Left renal cortex interstitium (tissue), 4 donors: ENCODE results near the gene BCL2L13. TPM values are rescaled to one million over a fixed set of nuclear protein-coding genes. Genes with fewer than 3 reads are reported as not detected.
A peak's percentile ranks its signal among the peaks of the same experiment; 100 is the strongest.
"Not testable (repeated sequence)": the region's sequence is repeated elsewhere in the genome, so short reads cannot be mapped to it uniquely, and the experiment has no call there.

Experiments
- DNase-seq, 4 donors: peaks; one replicate each; pipeline ENCODE4 v3.0.0-alpha.2; 2013; ENCODE audit warnings: low read depth in 4 of 4, low spot score in 2 of 4, missing footprints in 1 of 4
- polyA plus RNA-seq, 4 donors: library from polyadenylated mRNA; unstranded; fragments of 120-200 nt; gene quantifications; one replicate each; pipeline ENCODE4 v1.2.1, GENCODE V29; 2013; ENCODE audit not compliant: insufficient read length in 4 of 4

Gene BCL2L13
- polyA plus RNA-seq, 4 donors = 41.8 to 48.4 (median 46.3) TPM

GRCh38 chr22:17634696-17635095 lies 3.9 kb upstream of the BCL2L13 start:
- no peak for DNase-seq

- DNase-seq = not testable (repeated sequence)
Observed at GRCh38 chr22:17636850-17637249, 1.7 kb upstream of the BCL2L13 start.

GRCh38 chr22:17637490-17638181 lies 921 bp upstream of the BCL2L13 start:
- no peak for DNase-seq

GRCh38 chr22:17638182-17638431 lies 450 bp upstream of the BCL2L13 start:
- no peak for DNase-seq

DNA sequence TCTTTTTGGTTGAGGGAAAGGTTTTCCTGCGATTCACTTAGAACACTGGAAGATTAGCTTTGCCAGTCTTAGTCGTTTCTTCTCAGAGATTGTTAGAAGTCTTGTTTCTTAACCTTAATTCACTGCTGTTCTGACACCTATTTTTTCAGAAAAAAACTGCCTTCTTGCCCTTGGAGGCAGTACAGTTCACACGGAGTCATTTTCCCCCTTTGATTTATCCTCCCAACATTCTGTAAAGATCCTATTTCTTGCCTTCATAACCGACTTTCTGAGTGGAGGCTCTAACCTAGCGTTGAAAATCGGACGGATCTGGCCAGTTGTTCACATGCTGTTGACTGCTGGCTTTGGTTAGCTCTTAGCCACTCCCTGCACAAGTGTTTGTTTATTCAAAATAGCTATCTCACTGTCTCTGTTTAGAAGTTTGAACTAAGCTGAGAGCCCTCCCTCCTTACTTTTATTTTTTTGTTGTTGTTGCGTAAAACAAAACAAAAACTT lies 737 bp downstream of the BCL2L13 start:
- DNase-seq = peak; percentile 38 to 53 (median 42)

DNA sequence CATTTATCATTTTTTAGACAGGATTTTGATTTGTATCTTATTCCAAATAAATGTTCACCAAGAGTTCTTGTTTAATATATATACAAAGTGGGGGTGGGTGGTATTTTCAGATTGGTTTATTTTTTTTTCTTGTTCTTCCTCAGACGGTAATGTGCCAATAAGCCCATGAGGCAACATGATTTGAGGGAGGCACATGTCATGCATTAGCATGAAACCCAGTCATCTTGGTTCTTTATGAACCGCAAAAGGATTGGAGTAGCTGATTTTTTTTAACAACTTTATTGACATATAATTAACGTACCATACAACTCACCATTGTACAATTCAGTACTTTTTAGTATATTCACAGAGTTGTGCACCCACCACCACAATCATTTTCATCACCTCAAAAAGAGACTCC lies 2.7 kb downstream of the BCL2L13 start:
- no peak for DNase-seq

GRCh38 chr22:17642357-17642756 lies 3.8 kb downstream of the BCL2L13 start:
- DNase-seq = not testable (repeated sequence)

GRCh38 chr22:17647452-17647851 lies 8.9 kb downstream of the BCL2L13 start:
- no peak for DNase-seq

- no peak for DNase-seq
Observed at GRCh38 chr22:17647991-17648390, 9.4 kb downstream of the BCL2L13 start.

DNA sequence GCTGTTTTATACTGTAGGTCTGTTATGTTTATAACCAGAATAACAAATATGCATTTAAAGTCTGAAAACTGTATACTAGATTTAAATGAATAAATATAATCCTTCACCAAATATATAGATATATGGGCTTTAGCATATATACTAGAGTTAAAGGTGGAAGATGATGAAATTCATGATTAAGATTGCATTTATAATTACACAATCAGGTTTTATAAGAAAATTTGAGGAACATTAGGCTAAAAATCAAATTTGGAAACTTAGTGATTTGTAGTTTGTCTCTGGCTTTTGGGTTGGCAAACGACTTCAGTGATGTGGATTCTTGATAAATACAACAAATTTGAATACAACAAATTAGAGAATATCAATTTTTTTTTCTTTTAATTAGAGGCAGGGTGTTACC lies 10.0 kb downstream of the BCL2L13 start:
- no peak for DNase-seq

- no peak for DNase-seq
Observed at GRCh38 chr22:17655289-17655688, 16.7 kb downstream of the BCL2L13 start.

DNA sequence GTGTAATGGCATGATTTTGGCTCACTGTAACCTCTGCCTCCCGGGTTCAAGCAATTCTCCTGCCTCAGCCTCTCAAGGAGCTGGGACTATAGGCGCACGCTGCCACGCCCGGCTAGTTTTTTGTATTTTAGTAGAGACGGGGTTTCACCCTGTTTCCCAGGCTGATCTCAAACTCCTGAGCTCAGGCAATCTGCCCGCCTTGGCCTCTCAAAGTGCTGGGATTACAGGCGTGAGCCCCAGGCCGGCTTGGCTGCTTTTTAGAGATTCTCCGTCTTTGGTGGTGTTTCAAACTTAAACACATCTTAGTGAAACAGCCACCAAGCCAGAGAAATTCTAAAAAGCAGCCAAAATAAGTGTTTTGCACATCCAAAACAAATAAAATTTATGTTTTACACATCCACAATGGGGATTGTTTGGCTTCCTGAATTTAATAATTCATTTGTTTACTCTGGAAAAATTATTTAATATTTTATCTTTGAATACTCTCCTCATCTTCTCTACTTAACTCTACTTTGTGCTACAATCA lies 18.4 kb downstream of the BCL2L13 start:
- DNase-seq = no peak

- no peak for DNase-seq
Observed at GRCh38 chr22:17664414-17665055, 26.0 kb downstream of the BCL2L13 start.

- DNase-seq = no peak
Observed at GRCh38 chr22:17665248-17665647, 26.7 kb downstream of the BCL2L13 start.

GRCh38 chr22:17665854-17666253 lies 27.3 kb downstream of the BCL2L13 start:
- DNase-seq = no peak

DNA sequence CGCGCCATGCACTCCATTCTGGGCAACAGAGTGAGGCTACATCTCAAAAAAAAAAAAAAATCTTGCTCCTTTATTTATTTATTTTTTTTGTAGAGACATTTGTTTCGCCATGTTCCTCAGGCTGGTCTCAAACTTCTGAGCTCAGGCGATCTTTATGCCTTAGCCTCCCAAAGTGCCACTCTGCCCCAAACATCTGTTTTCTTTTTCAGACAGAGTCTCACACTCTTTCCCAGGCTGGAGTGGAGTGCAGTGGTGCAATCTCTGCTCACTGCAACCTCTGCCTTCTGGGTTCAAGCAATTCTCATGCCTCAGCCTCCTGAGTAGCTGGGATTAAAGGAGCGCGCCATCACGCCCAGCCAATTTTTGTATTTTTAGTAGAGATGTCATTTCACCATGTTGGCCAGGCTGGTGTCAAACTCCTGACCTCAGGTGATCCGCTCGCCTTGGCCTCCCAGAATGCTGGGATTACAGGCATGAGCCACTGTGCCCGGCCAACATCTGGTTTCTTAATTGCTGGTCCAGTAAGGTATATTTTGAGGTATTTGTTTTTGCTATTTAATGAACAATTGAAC lies 33.0 kb downstream of the BCL2L13 start:
- not testable (repeated sequence) for DNase-seq

DNA sequence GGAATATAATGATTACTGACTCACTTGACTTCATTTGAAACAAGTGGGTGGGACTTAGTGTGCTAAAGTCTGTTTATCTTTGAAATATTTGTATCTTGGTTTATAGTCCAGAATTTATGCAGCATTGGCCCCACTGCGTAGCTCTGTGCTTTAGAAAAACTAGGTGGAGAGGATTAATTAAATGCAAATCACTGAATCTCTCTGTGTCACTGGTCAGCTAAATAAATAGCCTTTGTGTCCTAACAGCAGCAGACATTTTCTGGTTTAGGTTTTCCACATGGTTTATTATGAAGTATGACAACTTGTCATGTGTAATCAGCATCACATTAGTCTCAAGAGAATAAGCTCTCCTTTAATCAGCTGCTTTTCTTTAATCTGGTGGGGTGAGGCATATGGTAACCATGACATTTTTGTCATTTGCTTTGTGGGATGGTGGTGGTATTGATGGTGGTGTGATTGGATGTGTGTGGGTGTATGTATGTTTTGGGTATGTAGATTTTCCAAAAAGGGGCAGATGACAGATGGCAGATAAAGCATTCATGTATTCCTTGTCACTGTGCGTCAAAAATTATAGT lies 33.9 kb downstream of the BCL2L13 start:
- DNase-seq = no peak

- no peak for DNase-seq
Observed at GRCh38 chr22:17674152-17674551, 35.6 kb downstream of the BCL2L13 start.

- no peak for DNase-seq
Observed at GRCh38 chr22:17675584-17675983, 37.0 kb downstream of the BCL2L13 start.

GRCh38 chr22:17678817-17679385 lies 40.3 kb downstream of the BCL2L13 start:
- no peak for DNase-seq

GRCh38 chr22:17684245-17684644 lies 45.7 kb downstream of the BCL2L13 start:
- DNase-seq = no peak
